GM12874 (cell line): ENCODE measurements around the gene WAS.

Source experiments
- CTCF ChIP-seq: IDR thresholded peaks from 2 replicates; pipeline ENCODE4 v1.5.1; 2011; ENCODE audit warnings: low read depth, mild to moderate bottlenecking, control low read depth, low read length, moderate library complexity; ENCODE audit not compliant: insufficient read depth

Gene WAS

GRCh38 chrX:48728653-48729052 is 45.1 kb downstream of the WAS start:
- TF ChIP-seq CTCF: no peak

- no peak for TF ChIP-seq CTCF
Observed at GRCh38 chrX:48736303-48736702, 52.7 kb downstream of the WAS start.

GRCh38 chrX:48736878-48737212 is 53.2 kb downstream of the WAS start:
- TF ChIP-seq CTCF: no peak

- no peak for TF ChIP-seq CTCF
Observed at GRCh38 chrX:48737213-48737938, 53.8 kb downstream of the WAS start.

GRCh38 chrX:48737940-48738339 is 54.3 kb downstream of the WAS start:
- TF ChIP-seq CTCF: no peak
